SK-N-SH (cell line): ENCODE measurements around the gene ARL3. TPM values are rescaled to one million over a fixed set of nuclear protein-coding genes. Genes with fewer than 3 reads are reported as not detected.

ENCODE experiments used
- CTCF ChIA-PET: fragments of 300-600, 350-600 bp; formaldehyde crosslinking; extraction: SDS; loops from one replicate; lab custom pipeline; 2021; lab: Yijun Ruan, JAX
- POLR2A ChIA-PET: fragments of 350-600 bp; sonication (Branson Sonifier 250); formaldehyde crosslinking; extraction: SDS; loops from one replicate; lab custom pipeline; 2020; ENCODE audit warnings: antibody characterized with exemption, inconsistent platforms; lab: Yijun Ruan, JAX
- DNase-seq: peaks from one replicate; pipeline ENCODE4 v3.0.0; 2012
- H2AFZ ChIP-seq: fragments of 200-600 bp; sonication (generic); 2 replicates; pipeline ENCODE4 v1.8.1; 2016; ENCODE audit warnings: antibody characterized with exemption, mild to moderate bottlenecking, low read depth
- H3F3A ChIP-seq: fragments of 200-600 bp; sonication (generic); replicated peaks from 2 replicates; pipeline ENCODE3; 2016; ENCODE audit warnings: antibody characterized with exemption, mild to moderate bottlenecking; ENCODE audit not compliant: insufficient read depth
- H3K27ac ChIP-seq, 2 experiments: fragments of 200-500 bp in 1 of 2; fragments of 200-600 bp in 1 of 2; sonication (Bioruptor generic) in 1 of 2; sonication (generic), shearing (Covaris generic) in 1 of 2; 2 replicates each; pipeline versions ENCODE4 v1.5.1 to v1.6.1; 2014 to 2016; ENCODE audit warnings: low read depth in 2 of 2, inconsistent platforms in 1 of 2, low read length in 1 of 2, mild to moderate bottlenecking in 1 of 2, mixed read lengths in 1 of 2
- H3K27me3 ChIP-seq: fragments of 200-600 bp; sonication (generic), shearing (Covaris generic); 2 replicates; pipeline ENCODE4 v1.6.1; 2016; ENCODE audit warnings: mixed run types; ENCODE audit not compliant: insufficient read depth
- H3K36me3 ChIP-seq, 2 experiments: fragments of 200-500 bp in 1 of 2; fragments of 200-600 bp in 1 of 2; sonication (Bioruptor generic) in 1 of 2; sonication (generic) in 1 of 2; replicated peaks in 1 of 2; 2 replicates each; pipeline versions ENCODE3 to v1.5.1; 2014 to 2016; ENCODE audit warnings: low read length in 1 of 2, mild to moderate bottlenecking in 1 of 2; ENCODE audit not compliant: insufficient read depth in 2 of 2, control insufficient read depth in 1 of 2
- H3K4me1 ChIP-seq, 2 experiments: fragments of 200-500 bp in 1 of 2; fragments of 200-600 bp in 1 of 2; sonication (Bioruptor generic) in 1 of 2; sonication (generic), shearing (Covaris generic) in 1 of 2; 2 replicates each; pipeline versions ENCODE4 v1.5.1 to v1.6.1; 2014 to 2016; ENCODE audit warnings: low read depth in 1 of 2, low read length in 1 of 2, mixed run types in 1 of 2; ENCODE audit not compliant: insufficient read depth in 2 of 2, control insufficient read depth in 1 of 2
- H3K4me2 ChIP-seq: fragments of 200-600 bp; sonication (generic), shearing (Covaris generic); 2 replicates; pipeline ENCODE4 v1.6.1; 2017; ENCODE audit warnings: mixed run types
- H3K4me3 ChIP-seq, 2 experiments: fragments of 200-500 bp in 1 of 2; fragments of 200-600 bp in 1 of 2; sonication (Bioruptor generic) in 1 of 2; sonication (generic), shearing (Covaris generic) in 1 of 2; 2 replicates each; pipeline versions ENCODE4 v1.5.1 to v1.8.1; 2014 to 2016; ENCODE audit warnings: low read depth in 2 of 2, inconsistent platforms in 1 of 2, low read length in 1 of 2, mild to moderate bottlenecking in 1 of 2, mixed read lengths in 1 of 2, moderate library complexity in 1 of 2
- H3K79me2 ChIP-seq: fragments of 200-600 bp; sonication (generic); 2 replicates; pipeline ENCODE4 v1.8.1; 2017; ENCODE audit warnings: mild to moderate bottlenecking; ENCODE audit not compliant: insufficient read depth
- H3K9ac ChIP-seq: fragments of 200-600 bp; sonication (generic); 2 replicates; pipeline ENCODE4 v1.6.1; 2017; ENCODE audit warnings: mixed run types
- H3K9me2 ChIP-seq: fragments of 200-600 bp; sonication (generic); 2 replicates; pipeline ENCODE4 v1.6.1; 2017; ENCODE audit warnings: mixed run types
- H3K9me3 ChIP-seq: fragments of 200-600 bp; sonication (generic); 2 replicates; pipeline ENCODE4 v1.6.1; 2017; ENCODE audit warnings: mixed run types, mild to moderate bottlenecking, moderate library complexity
- H4K20me1 ChIP-seq: fragments of 200-600 bp; sonication (generic); 2 replicates; pipeline ENCODE4 v1.6.1; 2017; ENCODE audit warnings: mild to moderate bottlenecking, mixed run types; ENCODE audit not compliant: insufficient read depth
- CHD2 ChIP-seq: fragments of 150-350 bp; IDR thresholded peaks from 2 replicates; pipeline ENCODE4 v1.6.1; 2018; ENCODE audit warnings: low read length; ENCODE audit not compliant: partially characterized antibody
- EP300 ChIP-seq, 2 experiments: IDR thresholded peaks; 2 replicates each; pipeline versions ENCODE4 v1.4.0 to v1.6.1; 2012; ENCODE audit warnings: borderline replicate concordance in 1 of 2, low read depth in 1 of 2, low read length in 1 of 2
- EZH2phosphoT487 ChIP-seq: fragments of 200-600 bp; sonication (generic); IDR thresholded peaks from 2 replicates; pipeline ENCODE4 v1.6.1; 2017; ENCODE audit warnings: low read depth, mixed run types, mild to moderate bottlenecking, antibody characterized with exemption, moderate library complexity, borderline replicate concordance
- FOXJ3 ChIP-seq: sonication (generic); formaldehyde crosslinking; IDR thresholded peaks from 2 replicates; pipeline ENCODE4 v1.5.1; 2020; ENCODE audit warnings: mild to moderate bottlenecking, missing genetic modification reagents
- GATA2 ChIP-seq: sonication (generic); formaldehyde crosslinking; IDR thresholded peaks from 2 replicates; pipeline ENCODE4 v1.5.0; 2020; ENCODE audit warnings: mild to moderate bottlenecking, missing genetic modification reagents
- JUND ChIP-seq: IDR thresholded peaks from 2 replicates; pipeline ENCODE4 v1.4.0; 2012
- MEF2A ChIP-seq: IDR thresholded peaks from 2 replicates; pipeline ENCODE4 v1.4.0; 2012; ENCODE audit warnings: low read depth, borderline replicate concordance
- MXI1 ChIP-seq: IDR thresholded peaks from 2 replicates; pipeline ENCODE4 v1.6.1; 2012; ENCODE audit warnings: mild to moderate bottlenecking, low read depth, low read length, improper control_type of control experiment
- NFIC ChIP-seq: IDR thresholded peaks from 2 replicates; pipeline ENCODE4 v1.4.0; 2012; ENCODE audit warnings: borderline replicate concordance
- NRF1 ChIP-seq: IDR thresholded peaks from 2 replicates; pipeline ENCODE4 v1.6.1; 2012; ENCODE audit warnings: low read depth, mild to moderate bottlenecking, low read length
- POLR2AphosphoS5 ChIP-seq: IDR thresholded peaks from 2 replicates; pipeline ENCODE4 v1.6.1; 2012; ENCODE audit warnings: low read depth, low read length
- RXRA ChIP-seq: IDR thresholded peaks from 2 replicates; pipeline ENCODE4 v1.4.0; 2012; ENCODE audit warnings: low read depth, mild to moderate bottlenecking, borderline replicate concordance
- SIN3A ChIP-seq: IDR thresholded peaks from 2 replicates; pipeline ENCODE4 v1.6.1; 2012; ENCODE audit warnings: low read depth, mild to moderate bottlenecking, low read length, moderate library complexity, borderline replicate concordance
- SMC3 ChIP-seq: IDR thresholded peaks from 2 replicates; pipeline ENCODE4 v1.6.1; 2012; ENCODE audit warnings: low read depth, low read length, improper control_type of control experiment
- TAF1 ChIP-seq: IDR thresholded peaks from 2 replicates; pipeline ENCODE4 v1.6.1; 2012; ENCODE audit warnings: low read depth, mild to moderate bottlenecking, low read length, moderate library complexity, borderline replicate concordance
- TCF12 ChIP-seq: IDR thresholded peaks from 2 replicates; pipeline ENCODE4 v1.4.0; 2012
- USF1 ChIP-seq: IDR thresholded peaks from 2 replicates; pipeline ENCODE4 v1.4.0; 2012; ENCODE audit warnings: low read depth, borderline replicate concordance
- USF2 ChIP-seq: fragments of 150-350 bp; IDR thresholded peaks from 2 replicates; pipeline ENCODE4 v1.6.1; 2017; ENCODE audit warnings: antibody characterized with exemption, low read length, low read depth, borderline replicate concordance
- YY1 ChIP-seq: IDR thresholded peaks from 2 replicates; pipeline ENCODE4 v1.4.0; 2012; ENCODE audit warnings: low read depth, mild to moderate bottlenecking
- WGBS: methylation state at CpG from one replicate; pipeline ENCODE4 v1.1.6; 2017; ENCODE audit warnings: low lambda C conversion rate; 5-methylcytosine and 5-hydroxymethylcytosine counted together
- polyA plus RNA-seq, 3 experiments: library from polyadenylated mRNA; depleted of rRNA; stranded (reverse); fragments of >200 nt; gene quantifications; 2 replicates each; pipeline ENCODE4 v1.2.3, GENCODE V29; 2012

Gene ARL3
- polyA plus RNA-seq, 1 of the 3 experiments (the other 2 are of a cell fraction) = 11.2 TPM

- TF ChIP-seq USF1 (no peak), SIN3A (no peak), RXRA (peak; percentile 23; the same call in 1 of the 2 replicates), TAF1 (no peak), JUND (peak; percentile 53), YY1 (no peak), EP300 (IDR thresholded peaks at IDR 0.05; ENCODE audit: borderline replicate concordance in 1 of 2, low read depth in 1 of 2, low read length in 1 of 2) (peak in 1 of 2 experiments; percentile 74; a peak in 1 of 4 replicates), MEF2A (no peak), USF2 (no peak)
These were observed 80.9 kb downstream of the ARL3 start (continued) for GRCh38 chr10:102633287-102633686.

- no peak for DNase-seq
- Histone ChIP-seq H4K20me1 (no peaks in the 10 kb centered on the region), H3K9me2 (no peaks in the 10 kb centered on the region), H2AFZ (0 out of 2 replicates have a peak overlapping the region, but pooled peaks have one; percentile 66), H3K27me3 (no peaks in the 10 kb centered on the region), H3K79me2 (no peaks in the 10 kb centered on the region), H3K4me3 (no peak overlapping the region), H3K4me2 (peak overlapping the region; percentile 71), H3K27ac (peak overlapping the region; percentile 77 to 91), H3K36me3 (peaks cover 0 to 3% of the 10 kb centered on the region in 2 experiments), H3K9ac (peak overlapping the region; percentile 61; the same call in 1 of the 2 replicates), H3F3A (peaks cover 44% of the 10 kb centered on the region), H3K4me1 (peaks cover 56 to 75% of the 10 kb centered on the region in 2 experiments), H3K9me3 (no peaks in the 10 kb centered on the region)
- TF ChIP-seq POLR2AphosphoS5 (peak; percentile 14; the same call in 1 of the 2 replicates), USF1 (no peak), TCF12 (no peak), CHD2 (no peak), NRF1 (no peak), EZH2phosphoT487 (no peak), NFIC (peak; percentile 5; the same call in 1 of the 2 replicates), MXI1 (no peak), SIN3A (no peak), FOXJ3 (CRISPR knock-in tag) (no peak), GATA2 (no peak), SMC3 (no peak)
- ChIA-PET CTCF (interaction anchor here (1.3 kb wide), 1 partner anchor 17 kb away, joined by 3 read pairs; no protein-coding TSS in a partner anchor), POLR2A (no interaction called here)
- 63% methylated on average over 5 of the region's 5 CpGs for WGBS
These were observed 81.6 kb downstream of the ARL3 start for GRCh38 chr10:102632394-102633111.
